ENCODE results near the gene TDRD7.

TDRD7 gene

GRCh38 chr9:97411440-97411788, 482 bp upstream of the TDRD7 start:
- DNase-seq, result no peak
- H3K79me1 ChIP-seq (ENCODE audit: low read length), result no peaks in the 10 kb centered on the region
- no peaks in the 10 kb centered on the region for H3K36me3 ChIP-seq (ENCODE audit: control insufficient read depth in 1 of 2, insufficient read depth in 2 of 2, low read length in 2 of 2)
- H3K9ac ChIP-seq (ENCODE audit: low read length), result no peak overlapping the region
- H2BK5ac ChIP-seq (ENCODE audit: low read depth, low read length, poor library complexity), result no peak overlapping the region
- no peak overlapping the region for H2BK120ac ChIP-seq (ENCODE audit: insufficient read depth, low read length, poor library complexity)
- H4K12ac ChIP-seq (ENCODE audit: low read depth, low read length), result no peak overlapping the region
- WGBS (ENCODE audit: extremely low coverage, insufficient coverage, insufficient read length), result no CpG with 5 or more reads among the region's 3 CpGs
- no peak overlapping the region for H3K27ac ChIP-seq (ENCODE audit: low read depth, low read length)
- H3K14ac ChIP-seq (ENCODE audit: low read length), result no peak overlapping the region
- peaks cover 1% of the 10 kb centered on the region for H3K79me2 ChIP-seq (ENCODE audit: control insufficient read depth, insufficient read depth, low read length, poor library complexity)
- H2BK12ac ChIP-seq (ENCODE audit: low read length), result no peak overlapping the region
- no peak overlapping the region for H3K4ac ChIP-seq (ENCODE audit: low read depth, low read length)
- H3K23ac ChIP-seq (ENCODE audit: low read length), result no peak overlapping the region
- H2AK5ac ChIP-seq (ENCODE audit: low read length), result no peak overlapping the region
- H2AFZ ChIP-seq (ENCODE audit: insufficient read depth, low read length, poor library complexity), result no peak overlapping the region
- H4K8ac ChIP-seq (ENCODE audit: low read depth, low read length), result no peak overlapping the region
- H3K18ac ChIP-seq (ENCODE audit: low read length), result no peak overlapping the region
- no peak overlapping the region for H4K91ac ChIP-seq (ENCODE audit: low read depth, low read length)
- peaks cover 9% of the 10 kb centered on the region for H3K27me3 ChIP-seq (ENCODE audit: insufficient read depth, low read length)
- no peaks in the 10 kb centered on the region for H3K9me3 ChIP-seq (ENCODE audit: insufficient read depth, low read depth, low read length)
- peak overlapping the region; percentile 84 for H3K4me3 ChIP-seq (ENCODE audit: low read depth, low read length)
- peak overlapping the region; percentile 89 for H3K4me2 ChIP-seq (ENCODE audit: low read length)
- H3K4me1 ChIP-seq (ENCODE audit: control insufficient read depth in 1 of 2, insufficient read depth in 2 of 2, low read length in 2 of 2), result no peaks in the 10 kb centered on the region

GRCh38 chr9:97412626-97413385, 910 bp downstream of the TDRD7 start:
- Histone ChIP-seq H2BK5ac (ENCODE audit: low read depth, low read length, poor library complexity) (no peak overlapping the region), H2BK120ac (ENCODE audit: insufficient read depth, low read length, poor library complexity) (no peak overlapping the region), H3K9me3 (ENCODE audit: insufficient read depth, low read depth, low read length) (no peaks in the 10 kb centered on the region), H3K4me1 (ENCODE audit: control insufficient read depth in 1 of 2, insufficient read depth in 2 of 2, low read length in 2 of 2) (no peaks in the 10 kb centered on the region), H3K79me2 (ENCODE audit: control insufficient read depth, insufficient read depth, low read length, poor library complexity) (peaks cover 1% of the 10 kb centered on the region), H3K14ac (ENCODE audit: low read length) (no peak overlapping the region), H3K4me2 (ENCODE audit: low read length) (peak overlapping the region; percentile 89), H3K4me3 (ENCODE audit: low read depth, low read length) (peak overlapping the region; percentile 84), H2AK5ac (ENCODE audit: low read length) (no peak overlapping the region), H3K36me3 (ENCODE audit: control insufficient read depth in 1 of 2, insufficient read depth in 2 of 2, low read length in 2 of 2) (no peaks in the 10 kb centered on the region), H2BK12ac (ENCODE audit: low read length) (no peak overlapping the region), H2AFZ (ENCODE audit: insufficient read depth, low read length, poor library complexity) (peak overlapping the region; percentile 85), H3K23ac (ENCODE audit: low read length) (no peak overlapping the region), H4K91ac (ENCODE audit: low read depth, low read length) (no peak overlapping the region), H4K12ac (ENCODE audit: low read depth, low read length) (peak overlapping the region; percentile 31), H3K4ac (ENCODE audit: low read depth, low read length) (no peak overlapping the region), H3K79me1 (ENCODE audit: low read length) (no peaks in the 10 kb centered on the region), H4K8ac (ENCODE audit: low read depth, low read length) (peak overlapping the region; percentile 78), H3K27me3 (ENCODE audit: insufficient read depth, low read length) (peaks cover 9% of the 10 kb centered on the region), H3K9ac (ENCODE audit: low read length) (no peak overlapping the region), H3K27ac (ENCODE audit: low read depth, low read length) (no peak overlapping the region), H3K18ac (ENCODE audit: low read length) (no peak overlapping the region)
- peak in 1 of 2 donors; percentile 12 for DNase-seq
- WGBS (ENCODE audit: extremely low coverage, insufficient coverage, insufficient read length), result 100% methylated on average over 1 of the region's 16 CpGs

- Histone ChIP-seq H3K18ac (ENCODE audit: low read length) (no peak overlapping the region), H3K4me1 (ENCODE audit: control insufficient read depth in 1 of 2, insufficient read depth in 2 of 2, low read length in 2 of 2) (no peaks in the 10 kb centered on the region), H2AK5ac (ENCODE audit: low read length) (no peak overlapping the region), H3K79me2 (ENCODE audit: control insufficient read depth, insufficient read depth, low read length, poor library complexity) (peaks cover 1% of the 10 kb centered on the region), H3K4me2 (ENCODE audit: low read length) (no peak overlapping the region), H3K27ac (ENCODE audit: low read depth, low read length) (no peak overlapping the region), H3K9me3 (ENCODE audit: insufficient read depth, low read depth, low read length) (no peaks in the 10 kb centered on the region), H2BK12ac (ENCODE audit: low read length) (no peak overlapping the region), H4K12ac (ENCODE audit: low read depth, low read length) (no peak overlapping the region), H3K36me3 (ENCODE audit: control insufficient read depth in 1 of 2, insufficient read depth in 2 of 2, low read length in 2 of 2) (no peaks in the 10 kb centered on the region), H3K27me3 (ENCODE audit: insufficient read depth, low read length) (peaks cover 9% of the 10 kb centered on the region), H3K9ac (ENCODE audit: low read length) (no peak overlapping the region), H3K4ac (ENCODE audit: low read depth, low read length) (no peak overlapping the region), H3K14ac (ENCODE audit: low read length) (no peak overlapping the region), H2BK5ac (ENCODE audit: low read depth, low read length, poor library complexity) (no peak overlapping the region), H2AFZ (ENCODE audit: insufficient read depth, low read length, poor library complexity) (no peak overlapping the region), H2BK120ac (ENCODE audit: insufficient read depth, low read length, poor library complexity) (no peak overlapping the region), H4K91ac (ENCODE audit: low read depth, low read length) (no peak overlapping the region), H3K79me1 (ENCODE audit: low read length) (no peaks in the 10 kb centered on the region), H3K4me3 (ENCODE audit: low read depth, low read length) (no peak overlapping the region), H3K23ac (ENCODE audit: low read length) (no peak overlapping the region), H4K8ac (ENCODE audit: low read depth, low read length) (no peak overlapping the region)
- DNase-seq, result no peak
- WGBS (ENCODE audit: extremely low coverage, insufficient coverage, insufficient read length), result no CpG with 5 or more reads among the region's 4 CpGs
These were observed 1.6 kb downstream of the TDRD7 start for GRCh38 chr9:97413462-97413861.

- Histone ChIP-seq H3K4me3 (ENCODE audit: low read depth, low read length) (no peak overlapping the region), H3K23ac (ENCODE audit: low read length) (no peak overlapping the region), H3K14ac (ENCODE audit: low read length) (no peak overlapping the region), H3K9ac (ENCODE audit: low read length) (no peak overlapping the region), H2BK120ac (ENCODE audit: insufficient read depth, low read length, poor library complexity) (no peak overlapping the region), H2BK12ac (ENCODE audit: low read length) (no peak overlapping the region), H4K8ac (ENCODE audit: low read depth, low read length) (no peak overlapping the region), H3K4ac (ENCODE audit: low read depth, low read length) (no peak overlapping the region), H3K79me1 (ENCODE audit: low read length) (no peaks in the 10 kb centered on the region), H3K4me2 (ENCODE audit: low read length) (no peak overlapping the region), H2AK5ac (ENCODE audit: low read length) (no peak overlapping the region), H3K27ac (ENCODE audit: low read depth, low read length) (no peak overlapping the region), H4K12ac (ENCODE audit: low read depth, low read length) (no peak overlapping the region), H3K79me2 (ENCODE audit: control insufficient read depth, insufficient read depth, low read length, poor library complexity) (peaks cover 1% of the 10 kb centered on the region), H2BK5ac (ENCODE audit: low read depth, low read length, poor library complexity) (no peak overlapping the region), H3K9me3 (ENCODE audit: insufficient read depth, low read depth, low read length) (no peaks in the 10 kb centered on the region), H2AFZ (ENCODE audit: insufficient read depth, low read length, poor library complexity) (no peak overlapping the region), H4K91ac (ENCODE audit: low read depth, low read length) (no peak overlapping the region), H3K18ac (ENCODE audit: low read length) (no peak overlapping the region), H3K27me3 (ENCODE audit: insufficient read depth, low read length) (peaks cover 9% of the 10 kb centered on the region), H3K36me3 (ENCODE audit: control insufficient read depth in 1 of 2, insufficient read depth in 2 of 2, low read length in 2 of 2) (no peaks in the 10 kb centered on the region), H3K4me1 (ENCODE audit: control insufficient read depth in 1 of 2, insufficient read depth in 2 of 2, low read length in 2 of 2) (no peaks in the 10 kb centered on the region)
- WGBS (ENCODE audit: extremely low coverage, insufficient coverage, insufficient read length), result no CpG with 5 or more reads among the region's 2 CpGs
- no peak for DNase-seq
These were observed 3.2 kb downstream of the TDRD7 start for GRCh38 chr9:97415146-97415545.

Measured in trophoblast cell (in vitro differentiated cells and primary cell).